Hindlimb muscle (tissue), 1 donor: ENCODE data around the gene SLC16A12. TPM values are rescaled to one million over a fixed set of nuclear protein-coding genes. Genes with fewer than 3 reads are reported as not detected.

ENCODE experiments used
- DNase-seq: peaks from one replicate; pipeline ENCODE4 v3.0.0-alpha.2; 2013
- polyA plus RNA-seq: library from polyadenylated mRNA; unstranded; fragments of 120-200 nt; gene quantifications from one replicate; pipeline ENCODE4 v1.2.1, GENCODE V29; 2013; ENCODE audit not compliant: insufficient read length

SLC16A12 gene
- polyA plus RNA-seq: 1.9 TPM

GRCh38 chr10:89535171-89536012, at the start of gene SLC16A12:
Gene SLC16A12, minus strand, starts transcription at chr10:89535594. Its CDS starts 73,016 bp downstream, at chr10:89462578.
- DNase-seq: peak; percentile 54

GRCh38 chr10:89582022-89582421, 46.6 kb upstream of the SLC16A12 start:
- no peak for DNase-seq

GRCh38 chr10:89580243-89580642, 44.8 kb upstream of the SLC16A12 start:
- DNase-seq: no peak

- no peak for DNase-seq
Measured at GRCh38 chr10:89576696-89577095, 41.3 kb upstream of the SLC16A12 start.

GRCh38 chr10:89576022-89576421, 40.6 kb upstream of the SLC16A12 start:
- DNase-seq: no peak

- DNase-seq: no peak
Measured at GRCh38 chr10:89575031-89575430, 39.6 kb upstream of the SLC16A12 start.

GRCh38 chr10:89574368-89574767, 39.0 kb upstream of the SLC16A12 start:
- no peak for DNase-seq

GRCh38 chr10:89567576-89568245, 32.3 kb upstream of the SLC16A12 start:
- no peak for DNase-seq

GRCh38 chr10:89566992-89567391, 31.6 kb upstream of the SLC16A12 start:
- peak; percentile 8 for DNase-seq

- DNase-seq: no peak
Measured at GRCh38 chr10:89566095-89566950, 30.9 kb upstream of the SLC16A12 start.

- no peak for DNase-seq
Measured at GRCh38 chr10:89565180-89565579, 29.8 kb upstream of the SLC16A12 start.

GRCh38 chr10:89563861-89564478, 28.6 kb upstream of the SLC16A12 start:
- DNase-seq: peak; percentile 40

- no peak for DNase-seq
Measured at GRCh38 chr10:89563311-89563710, 27.9 kb upstream of the SLC16A12 start.

- no peak for DNase-seq
Measured at GRCh38 chr10:89556600-89556999, 21.2 kb upstream of the SLC16A12 start.

GRCh38 chr10:89555688-89556445, 20.5 kb upstream of the SLC16A12 start:
- DNase-seq: no peak

GRCh38 chr10:89554433-89554832, 19.0 kb upstream of the SLC16A12 start:
- DNase-seq: no peak

GRCh38 chr10:89553064-89553734, 17.8 kb upstream of the SLC16A12 start:
- no peak for DNase-seq

- no peak for DNase-seq
Measured at GRCh38 chr10:89552213-89552612, 16.8 kb upstream of the SLC16A12 start.

- no peak for DNase-seq
Measured at GRCh38 chr10:89550509-89550908, 15.1 kb upstream of the SLC16A12 start.

GRCh38 chr10:89549510-89549909, 14.1 kb upstream of the SLC16A12 start:
- DNase-seq: no peak

GRCh38 chr10:89548673-89549072, 13.3 kb upstream of the SLC16A12 start:
- no peak for DNase-seq
